ENCODE measurements around the gene NELFE.

DNA sequence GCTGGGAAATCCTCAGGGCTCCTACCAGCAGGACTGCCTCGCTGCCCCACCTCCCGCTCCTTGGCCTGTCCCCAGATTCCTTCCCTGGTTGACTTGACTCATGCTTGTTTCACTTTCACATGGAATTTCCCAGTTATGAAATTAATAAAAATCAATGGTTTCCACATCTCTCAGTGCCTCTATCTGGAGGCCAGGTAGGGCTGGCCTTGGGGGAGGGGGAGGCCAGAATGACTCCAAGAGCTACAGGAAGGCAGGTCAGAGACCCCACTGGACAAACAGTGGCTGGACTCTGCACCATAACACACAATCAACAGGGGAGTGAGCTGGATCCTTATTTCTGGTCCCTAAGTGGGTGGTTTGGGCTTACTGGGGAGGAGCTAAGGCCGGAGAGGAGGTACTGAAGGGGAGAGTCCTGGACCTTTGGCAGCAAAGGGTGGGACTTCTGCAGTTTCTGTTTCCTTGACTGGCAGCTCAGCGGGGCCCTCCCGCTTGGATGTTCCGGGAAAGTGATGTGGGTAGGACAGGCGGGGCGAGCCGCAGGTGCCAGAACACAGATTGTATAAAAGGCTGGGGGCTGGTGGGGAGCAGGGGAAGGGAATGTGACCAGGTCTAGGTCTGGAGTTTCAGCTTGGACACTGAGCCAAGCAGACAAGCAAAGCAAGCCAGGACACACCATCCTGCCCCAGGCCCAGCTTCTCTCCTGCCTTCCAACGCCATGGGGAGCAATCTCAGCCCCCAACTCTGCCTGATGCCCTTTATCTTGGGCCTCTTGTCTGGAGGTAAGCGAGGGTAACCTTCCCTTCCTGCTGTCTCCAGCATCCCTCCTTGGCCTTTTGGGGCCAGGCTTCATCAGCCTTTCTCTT lies 13.0 kb downstream of the NELFE start, which contains the start of gene CFB:
- TF ChIP-seq, protein P1, sequence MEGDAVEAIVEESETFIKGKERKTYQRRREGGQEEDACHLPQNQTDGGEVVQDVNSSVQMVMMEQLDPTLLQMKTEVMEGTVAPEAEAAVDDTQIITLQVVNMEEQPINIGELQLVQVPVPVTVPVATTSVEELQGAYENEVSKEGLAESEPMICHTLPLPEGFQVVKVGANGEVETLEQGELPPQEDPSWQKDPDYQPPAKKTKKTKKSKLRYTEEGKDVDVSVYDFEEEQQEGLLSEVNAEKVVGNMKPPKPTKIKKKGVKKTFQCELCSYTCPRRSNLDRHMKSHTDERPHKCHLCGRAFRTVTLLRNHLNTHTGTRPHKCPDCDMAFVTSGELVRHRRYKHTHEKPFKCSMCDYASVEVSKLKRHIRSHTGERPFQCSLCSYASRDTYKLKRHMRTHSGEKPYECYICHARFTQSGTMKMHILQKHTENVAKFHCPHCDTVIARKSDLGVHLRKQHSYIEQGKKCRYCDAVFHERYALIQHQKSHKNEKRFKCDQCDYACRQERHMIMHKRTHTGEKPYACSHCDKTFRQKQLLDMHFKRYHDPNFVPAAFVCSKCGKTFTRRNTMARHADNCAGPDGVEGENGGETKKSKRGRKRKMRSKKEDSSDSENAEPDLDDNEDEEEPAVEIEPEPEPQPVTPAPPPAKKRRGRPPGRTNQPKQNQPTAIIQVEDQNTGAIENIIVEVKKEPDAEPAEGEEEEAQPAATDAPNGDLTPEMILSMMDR (IDR thresholded peaks at IDR 0.05) = no peak
- no peak for TF ChIP-seq POLR2A (IDR thresholded peaks at IDR 0.05)
